HG03378 (cell line): ENCODE data around the gene RPS21.

ENCODE experiments used
- ATAC-seq: cut with Tn5 transposase; IDR thresholded peaks from one replicate; pipeline ENCODE4 v1.9.1; 2021; ENCODE audit warnings: mild to moderate bottlenecking, moderate library complexity; ENCODE audit not compliant: unreplicated experiment

RPS21 gene

DNA sequence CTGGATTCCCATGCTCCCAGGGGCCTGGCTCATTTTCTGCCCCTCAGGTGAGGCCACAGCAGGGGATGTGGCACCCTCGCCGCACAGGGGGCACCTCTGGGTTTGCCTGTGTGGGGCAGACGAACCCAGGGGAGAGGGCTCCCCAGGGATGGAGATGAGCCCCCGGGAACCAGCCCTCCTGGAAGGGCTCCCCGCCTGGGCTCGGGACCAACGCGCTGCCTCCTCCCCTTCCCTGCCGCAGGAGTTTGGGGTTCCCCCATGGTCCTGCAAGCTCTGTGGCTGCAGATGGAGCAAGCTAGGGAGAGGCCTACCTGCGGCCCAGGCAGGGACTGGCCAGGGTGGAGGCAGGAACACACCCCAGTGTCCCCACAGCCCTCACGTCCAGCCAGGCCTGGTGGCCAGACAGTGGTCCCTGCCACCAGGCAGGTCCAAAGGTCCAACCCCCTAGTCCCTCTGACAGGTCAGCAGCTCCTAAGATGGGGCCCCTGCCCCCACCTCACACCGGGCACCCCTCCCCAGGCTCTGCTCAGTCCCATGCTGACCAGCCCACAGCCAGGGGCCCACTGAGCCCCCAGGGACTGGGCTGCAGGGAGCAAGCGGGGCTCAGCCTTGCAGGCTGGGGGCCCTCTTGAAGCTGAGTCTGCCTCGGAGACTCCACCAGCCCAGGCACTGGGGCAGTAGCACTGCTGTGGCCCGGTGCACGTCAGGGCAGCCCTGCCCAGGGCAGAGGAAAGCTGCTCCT is 33.4 kb upstream of the RPS21 start:
- ATAC-seq = no peak

- no peak for ATAC-seq
Measured at GRCh38 chr20:62354031-62354808, 32.7 kb upstream of the RPS21 start.

GRCh38 chr20:62354811-62355341 is 32.0 kb upstream of the RPS21 start:
- no peak for ATAC-seq

- ATAC-seq = no peak
Measured at GRCh38 chr20:62355516-62355877, 31.4 kb upstream of the RPS21 start.

DNA sequence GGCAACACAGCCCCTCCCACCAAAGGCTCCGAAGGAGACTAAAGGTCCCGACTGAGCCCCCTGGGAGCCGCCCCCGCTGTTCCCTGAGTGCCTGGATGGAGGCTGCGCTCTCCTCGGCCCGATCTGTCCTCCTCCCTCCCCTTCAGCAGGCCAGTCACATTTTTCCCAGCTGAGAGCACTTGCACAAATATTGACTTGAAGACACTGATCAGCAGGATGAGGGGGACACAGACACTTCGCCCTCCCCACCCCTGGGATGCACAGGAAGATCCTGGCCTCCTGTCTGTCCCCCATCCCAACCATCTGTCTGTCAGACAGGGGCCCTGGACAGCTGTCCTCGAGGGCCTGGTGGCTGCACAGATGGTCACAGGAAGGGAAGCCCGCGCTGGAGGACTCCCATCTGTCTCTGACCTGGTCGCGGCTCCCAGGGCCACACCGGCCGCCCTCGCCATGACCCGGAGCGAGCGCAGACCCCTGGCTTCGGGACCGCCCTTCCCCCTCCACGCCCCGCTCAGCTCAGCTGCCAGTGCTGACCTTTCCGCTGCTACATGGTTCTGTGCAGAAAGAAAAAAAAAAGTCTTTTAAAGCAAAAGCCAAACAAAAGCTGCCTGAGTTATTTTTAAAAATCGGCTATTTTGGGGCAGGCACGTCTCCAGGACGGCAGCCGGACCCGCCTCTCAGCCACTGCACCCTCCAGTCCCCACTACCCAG is 30.9 kb upstream of the RPS21 start:
- no peak for ATAC-seq

- ATAC-seq = no peak
Measured at GRCh38 chr20:62356589-62357186, 30.2 kb upstream of the RPS21 start.

DNA sequence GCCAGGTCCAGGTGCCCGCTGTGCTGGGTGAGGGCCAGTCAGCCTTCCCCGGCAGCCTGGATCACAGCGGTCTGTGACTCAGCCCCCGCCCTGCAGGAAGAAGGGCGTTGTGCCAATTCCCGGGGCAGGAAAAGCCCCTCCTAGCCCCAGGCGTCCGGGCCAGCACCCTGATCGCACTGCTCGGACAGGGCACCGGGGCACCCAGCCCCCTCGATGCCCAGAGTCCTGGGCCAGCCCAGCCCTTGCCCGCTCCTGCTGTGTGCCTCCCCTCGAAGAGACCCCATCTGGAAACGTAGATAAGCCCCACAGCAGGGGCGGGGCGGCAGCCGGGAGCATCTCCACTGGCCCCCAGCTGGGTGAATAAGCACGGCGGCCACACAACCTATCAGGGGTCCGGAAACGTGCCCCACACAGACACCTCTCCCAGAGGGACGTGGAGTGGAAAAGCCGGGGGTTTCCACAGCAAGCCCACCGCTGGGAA is 29.7 kb upstream of the RPS21 start:
- no peak for ATAC-seq

DNA sequence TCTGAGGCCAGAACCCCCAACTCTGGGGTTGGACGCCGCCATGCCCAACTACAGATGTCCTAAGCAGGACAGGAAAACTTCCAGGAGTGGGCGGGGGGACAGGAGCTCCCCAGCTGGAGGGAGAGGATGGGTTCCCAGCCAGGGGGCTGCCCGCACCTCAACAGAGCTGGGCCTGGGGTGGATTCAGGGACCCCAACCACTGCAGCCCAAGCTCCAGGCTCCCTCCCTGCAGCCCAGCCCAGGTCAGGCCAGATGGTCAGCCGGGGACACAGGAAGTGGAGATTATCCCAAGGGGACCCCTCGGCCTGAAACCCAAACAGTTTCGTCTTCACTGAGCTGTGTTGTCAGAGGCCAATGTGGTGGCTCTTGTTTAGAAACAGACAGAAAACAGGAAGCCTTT is 29.2 kb upstream of the RPS21 start:
- ATAC-seq = no peak

DNA sequence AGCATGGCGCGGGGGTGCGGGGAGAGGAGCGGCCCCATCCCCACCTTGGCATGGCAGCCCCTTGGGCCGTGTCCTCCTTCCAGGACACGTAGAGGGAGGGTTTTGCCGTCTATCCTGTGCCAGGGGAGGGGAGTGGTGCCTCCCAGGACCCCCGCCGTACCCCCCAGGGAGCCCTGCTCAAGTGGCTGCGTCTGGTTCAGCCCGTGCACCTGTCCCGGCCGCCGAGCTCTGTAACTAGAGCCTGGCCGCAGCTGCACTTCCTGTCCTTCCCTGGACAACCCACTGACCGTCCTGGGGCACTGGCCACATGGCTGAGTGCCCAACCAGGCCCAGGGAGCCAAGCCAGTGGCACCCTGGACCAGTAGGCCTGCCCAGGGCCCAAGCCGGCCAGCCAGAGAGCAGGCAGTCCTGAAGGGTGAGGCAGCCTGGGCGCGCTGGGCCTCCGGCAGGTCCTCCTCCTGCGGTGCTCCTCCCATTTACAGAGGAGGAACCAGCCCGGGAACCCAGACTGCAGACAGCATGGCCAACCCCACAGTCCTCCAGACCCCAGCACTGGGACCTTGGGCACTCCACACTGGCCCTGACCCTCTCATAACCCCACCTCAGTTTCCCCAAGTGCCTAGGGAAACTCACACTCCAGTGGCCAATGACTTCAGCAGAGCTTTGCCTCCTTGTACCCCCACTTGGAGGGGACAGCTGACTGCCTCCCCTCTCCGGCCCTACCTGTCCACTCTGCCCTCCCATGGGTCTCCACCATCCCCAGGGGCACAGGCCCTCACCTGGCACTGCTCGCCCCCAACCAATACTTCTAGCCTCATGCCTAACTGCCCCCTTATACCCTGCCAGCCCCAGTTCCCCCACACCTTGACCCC is 28.5 kb upstream of the RPS21 start:
- no peak for ATAC-seq

DNA sequence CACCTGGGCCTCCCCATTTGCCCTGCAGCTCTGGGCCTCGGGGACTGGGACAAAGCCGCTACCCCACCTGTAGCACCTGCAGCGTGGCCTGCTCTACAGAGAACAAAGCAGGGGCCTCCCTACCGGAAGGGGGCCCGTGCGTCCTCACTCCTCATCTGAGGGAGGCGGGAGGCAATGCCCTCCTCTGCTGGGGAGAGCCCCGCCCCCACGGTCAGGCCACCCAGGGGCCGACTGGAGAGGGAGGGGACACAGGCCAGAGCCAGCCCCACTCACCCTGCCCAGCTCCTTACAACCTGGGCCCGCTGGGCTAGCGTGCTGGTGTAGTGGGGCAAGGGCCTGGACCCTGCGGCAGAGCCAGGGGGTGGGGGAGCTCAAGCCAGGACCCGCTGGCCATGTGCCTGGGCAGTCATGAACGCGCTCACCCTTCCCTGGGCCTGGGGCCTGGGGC is 27.8 kb upstream of the RPS21 start:
- ATAC-seq = no peak

GRCh38 chr20:62359491-62360121 is 27.3 kb upstream of the RPS21 start:
- no peak for ATAC-seq

DNA sequence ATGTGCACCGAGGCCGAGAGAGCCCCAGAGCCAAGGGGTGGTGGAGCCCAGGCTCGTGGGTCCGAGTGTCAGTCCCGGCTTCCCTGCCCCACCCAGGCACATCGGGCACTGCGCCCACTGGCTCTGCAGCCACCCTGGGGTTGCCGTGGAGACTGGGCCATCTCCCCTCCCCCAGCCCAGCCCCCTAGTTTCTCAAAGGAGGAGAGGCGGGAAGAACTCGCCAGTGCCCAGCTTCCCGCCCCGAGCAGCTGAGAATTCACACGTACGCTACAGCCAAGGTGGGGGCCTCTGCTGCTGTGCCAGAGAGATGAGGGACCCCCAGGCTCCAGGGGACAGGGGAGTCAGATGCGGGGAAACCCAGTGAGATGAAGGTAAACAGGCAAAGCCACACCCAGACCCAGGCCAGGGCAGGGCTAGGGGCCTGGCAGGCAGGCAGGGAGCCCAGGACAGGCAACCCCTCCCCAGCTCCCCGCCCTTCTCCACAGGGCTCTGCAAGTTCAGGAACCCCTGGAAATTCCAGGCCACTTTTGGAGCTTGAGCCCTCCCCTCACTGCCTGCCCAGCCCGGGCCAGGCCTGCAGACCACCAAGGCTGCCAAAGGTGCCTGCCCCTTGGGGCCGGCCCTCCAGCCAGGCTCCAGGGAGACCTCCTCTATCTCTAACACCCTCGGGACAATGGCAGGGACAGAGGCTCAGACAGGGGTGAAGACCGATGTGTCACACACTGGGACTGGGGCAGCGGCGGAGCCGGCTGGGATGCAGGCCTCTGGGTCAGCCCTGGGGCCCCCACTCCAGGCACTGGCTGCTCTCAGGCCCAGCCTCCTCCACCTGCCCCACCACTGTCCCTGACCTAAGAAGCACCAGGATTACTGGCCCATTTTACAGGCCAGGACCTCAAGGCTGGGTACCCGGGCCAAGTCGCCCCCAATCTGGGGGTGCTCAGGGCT is 25.8 kb upstream of the RPS21 start:
- ATAC-seq = no peak

- ATAC-seq = no peak
Measured at GRCh38 chr20:62361799-62362589, 24.9 kb upstream of the RPS21 start.

DNA sequence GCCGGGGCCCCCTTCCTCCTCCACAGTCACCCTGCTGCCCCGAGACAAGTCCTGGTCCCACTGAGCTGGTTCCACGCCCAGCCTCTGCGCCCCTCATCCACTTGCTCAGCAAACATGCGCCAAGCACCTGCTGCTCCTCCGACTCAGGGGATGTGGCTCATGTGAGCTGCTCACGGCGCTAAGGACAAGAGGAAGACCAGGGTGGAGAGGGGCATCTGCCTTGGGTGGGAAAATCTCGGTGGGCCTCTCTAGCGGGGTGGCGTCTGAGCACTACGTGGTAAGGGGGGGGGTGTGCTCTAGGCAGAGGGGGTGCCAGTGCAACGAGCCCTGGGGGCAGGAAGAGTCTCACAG is 24.3 kb upstream of the RPS21 start:
- ATAC-seq = no peak

DNA sequence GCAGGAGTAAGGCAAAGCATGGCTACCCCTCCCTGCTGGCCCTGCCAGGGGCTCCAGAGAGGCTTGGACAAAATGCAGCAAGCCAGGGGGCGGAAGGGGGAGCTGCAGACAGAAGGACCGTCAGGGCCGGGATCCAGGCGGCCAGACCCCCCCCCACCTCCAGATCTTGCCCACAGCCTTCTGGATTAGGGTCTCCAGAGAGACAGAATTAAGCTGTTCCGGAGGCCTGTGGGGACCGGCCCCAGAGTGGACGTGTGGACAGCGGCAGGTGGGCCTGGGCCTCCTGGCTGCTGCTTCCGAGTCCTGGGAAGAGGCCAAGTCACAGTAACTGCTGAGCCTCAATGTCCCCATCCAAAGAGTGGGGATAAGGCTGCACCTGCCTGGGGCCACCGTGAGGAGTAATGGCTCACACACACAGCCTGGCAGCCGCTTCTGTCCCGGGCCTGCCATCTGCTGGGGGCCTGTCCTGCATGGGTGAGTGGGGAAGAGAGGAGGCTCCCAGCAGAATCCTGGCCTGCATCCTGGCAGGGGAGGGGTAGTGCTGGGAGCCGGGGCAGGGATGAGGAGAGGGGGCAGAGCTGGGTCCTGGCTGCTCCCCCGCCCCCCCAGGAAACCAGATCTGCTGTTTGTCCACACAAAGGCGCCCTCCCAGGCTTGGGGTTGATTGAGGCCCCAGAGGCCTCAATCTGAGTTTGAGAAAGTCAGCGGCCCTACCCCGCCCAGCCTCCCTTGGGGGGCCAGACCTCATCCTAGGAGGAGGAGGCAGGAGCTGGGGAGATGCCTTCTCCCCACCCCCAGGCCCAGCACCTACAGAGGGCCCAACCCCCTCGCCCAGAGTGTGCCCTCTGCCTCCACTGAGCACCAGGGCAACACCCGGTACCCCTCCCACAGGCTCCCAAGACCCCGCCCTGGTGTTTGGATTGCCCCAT is 23.6 kb upstream of the RPS21 start:
- ATAC-seq = no peak

GRCh38 chr20:62363920-62364851 is 22.7 kb upstream of the RPS21 start:
- ATAC-seq = no peak
